Left ventricle myocardium inferior (tissue), 1 donor: ENCODE data around the gene PLCB1. TPM values are rescaled to one million over a fixed set of nuclear protein-coding genes. Genes with fewer than 3 reads are reported as not detected.

Experiments used
- DNase-seq: peaks from one replicate; pipeline ENCODE4 v3.0.0-alpha.2; 2020
- H3K27ac ChIP-seq: fragments of 200-600 bp; replicated peaks from 2 replicates; pipeline ENCODE4 v1.8.0; 2021
- H3K27me3 ChIP-seq: fragments of 200-600 bp; 2 replicates; pipeline ENCODE4 v1.8.0; 2021; ENCODE audit warnings: low read depth
- H3K36me3 ChIP-seq: fragments of 200-600 bp; 2 replicates; pipeline ENCODE4 v1.8.0; 2021
- H3K4me1 ChIP-seq: fragments of 200-600 bp; 2 replicates; pipeline ENCODE4 v1.8.0; 2021
- H3K4me3 ChIP-seq: fragments of 200-600 bp; 2 replicates; pipeline ENCODE4 v1.8.0; 2021; ENCODE audit warnings: mild to moderate bottlenecking, moderate library complexity
- H3K9me3 ChIP-seq: fragments of 200-600 bp; replicated peaks from 2 replicates; pipeline ENCODE4 v1.8.0; 2021
- intact Hi-C: fragments of 100-400 bp; cut with micrococcal nuclease; formaldehyde crosslinking; loops from one replicate; pipeline ENCODE4 v1.11.0; 2022
- total RNA-seq: library from RNA; stranded (reverse); fragmentation: NEBNext Ultra II Directional; extraction: Animal tissue kit (Norgen Biotek cat#: 25700); gene quantifications from one replicate; pipeline ENCODE4 v1.2.1, GENCODE V29; 2021
- TF ChIP-seq, protein P1 (sequence below): fragments of 200-600 bp; IDR thresholded peaks from 2 replicates; pipeline ENCODE4 v1.8.0; 2021; ENCODE audit warnings: antibody characterized with exemption, mild to moderate bottlenecking, borderline replicate concordance
- donor health status: DM: no; HTN: yes; CAD: no; lungs with severe emphysema.

Gene PLCB1
- total RNA-seq, 1 donor from 2014 or later: 6.0 TPM

DNA sequence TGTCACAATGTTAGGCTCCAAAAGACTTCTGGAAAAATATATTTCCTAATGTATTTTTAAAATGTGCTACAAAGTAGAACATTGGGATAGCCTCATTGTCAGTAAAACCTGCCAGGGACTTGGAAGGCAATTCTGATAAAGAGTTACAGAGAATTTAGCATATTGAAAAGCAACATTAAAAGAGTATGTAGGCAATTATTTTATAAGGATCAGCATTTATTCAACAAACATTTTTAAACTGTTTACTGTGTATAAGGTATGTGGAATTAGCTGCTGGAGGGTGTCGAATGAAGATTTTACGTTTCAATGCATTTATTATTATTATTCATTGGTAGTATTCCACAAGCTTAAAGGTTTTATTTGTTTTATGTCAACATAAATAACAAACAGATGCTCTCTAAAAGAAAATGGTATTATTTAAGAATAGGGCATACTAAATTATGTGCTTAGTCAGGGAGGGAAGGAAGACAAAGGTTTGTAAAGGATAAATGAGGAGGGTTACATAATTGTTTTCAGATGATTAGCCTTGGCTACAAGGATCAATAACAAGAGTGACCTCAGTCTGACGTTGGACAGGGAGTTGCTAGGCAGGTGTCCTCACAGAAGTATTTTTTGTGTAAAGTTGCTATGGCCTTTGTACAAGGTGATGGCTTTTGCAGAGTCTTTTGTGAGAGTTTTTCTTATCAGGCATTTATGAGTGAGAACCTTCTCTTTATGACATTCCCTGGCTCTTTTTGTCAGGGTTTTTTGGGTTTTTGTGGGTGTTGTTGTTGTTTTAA, 623.5 kb downstream of the PLCB1 start:
- Histone ChIP-seq H3K4me1 (no peaks in the 10 kb centered on the region), H3K4me3 (no peak overlapping the region), H3K27me3 (no peaks in the 10 kb centered on the region), H3K27ac (no peak overlapping the region), H3K9me3 (no peaks in the 10 kb centered on the region), H3K36me3 (no peaks in the 10 kb centered on the region)
- TF ChIP-seq, protein P1, sequence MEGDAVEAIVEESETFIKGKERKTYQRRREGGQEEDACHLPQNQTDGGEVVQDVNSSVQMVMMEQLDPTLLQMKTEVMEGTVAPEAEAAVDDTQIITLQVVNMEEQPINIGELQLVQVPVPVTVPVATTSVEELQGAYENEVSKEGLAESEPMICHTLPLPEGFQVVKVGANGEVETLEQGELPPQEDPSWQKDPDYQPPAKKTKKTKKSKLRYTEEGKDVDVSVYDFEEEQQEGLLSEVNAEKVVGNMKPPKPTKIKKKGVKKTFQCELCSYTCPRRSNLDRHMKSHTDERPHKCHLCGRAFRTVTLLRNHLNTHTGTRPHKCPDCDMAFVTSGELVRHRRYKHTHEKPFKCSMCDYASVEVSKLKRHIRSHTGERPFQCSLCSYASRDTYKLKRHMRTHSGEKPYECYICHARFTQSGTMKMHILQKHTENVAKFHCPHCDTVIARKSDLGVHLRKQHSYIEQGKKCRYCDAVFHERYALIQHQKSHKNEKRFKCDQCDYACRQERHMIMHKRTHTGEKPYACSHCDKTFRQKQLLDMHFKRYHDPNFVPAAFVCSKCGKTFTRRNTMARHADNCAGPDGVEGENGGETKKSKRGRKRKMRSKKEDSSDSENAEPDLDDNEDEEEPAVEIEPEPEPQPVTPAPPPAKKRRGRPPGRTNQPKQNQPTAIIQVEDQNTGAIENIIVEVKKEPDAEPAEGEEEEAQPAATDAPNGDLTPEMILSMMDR: no peak
- intact Hi-C loops: no loop called here
- DNase-seq: no peak

DNA sequence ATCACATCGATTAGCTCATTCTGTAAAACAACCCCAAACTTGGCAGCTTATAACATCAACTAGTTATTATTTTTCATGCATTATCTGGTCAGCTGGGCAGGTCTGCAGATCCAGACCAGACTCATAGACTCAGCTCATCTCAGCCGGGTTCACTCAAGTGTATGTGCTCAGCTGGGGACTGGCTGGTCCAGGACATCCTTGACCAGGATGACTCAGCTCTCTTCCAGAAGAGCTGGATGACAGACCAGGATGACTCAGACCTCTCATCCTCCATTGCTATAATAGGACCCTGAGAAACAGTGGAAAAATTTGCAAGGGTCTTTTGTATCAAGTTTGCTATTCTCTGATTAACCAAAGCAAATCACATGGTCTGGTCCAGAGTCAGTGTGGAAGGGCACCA, 624.3 kb downstream of the PLCB1 start:
- Histone ChIP-seq H3K27me3 (no peaks in the 10 kb centered on the region), H3K4me1 (no peaks in the 10 kb centered on the region), H3K4me3 (no peak overlapping the region), H3K36me3 (no peaks in the 10 kb centered on the region), H3K9me3 (no peaks in the 10 kb centered on the region), H3K27ac (no peak overlapping the region)
- TF ChIP-seq, protein P1: no peak
- intact Hi-C loops: no loop called here
- DNase-seq: no peak

DNA sequence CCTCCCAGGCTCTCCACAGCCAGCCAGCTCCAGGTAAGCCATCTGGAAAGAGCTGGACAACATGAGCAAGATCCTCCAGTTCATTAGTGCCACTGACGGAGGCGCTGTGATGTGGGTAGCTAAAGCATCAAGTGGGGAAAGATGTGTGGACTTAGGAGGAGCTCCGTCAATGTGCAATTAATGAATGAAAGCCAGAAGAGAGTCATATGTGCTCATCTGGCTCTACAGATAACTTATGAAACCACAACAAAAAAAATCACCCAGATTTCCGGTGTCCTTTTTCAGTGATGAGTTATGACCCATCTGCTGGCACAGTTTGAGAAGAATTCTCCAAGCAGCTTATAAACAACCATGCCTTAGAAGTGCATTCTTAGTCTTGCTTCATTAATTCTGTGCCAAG, 625.1 kb downstream of the PLCB1 start:
- intact Hi-C loops: no loop called here
- H3K27me3 ChIP-seq: no peaks in the 10 kb centered on the region
- no peak overlapping the region for H3K27ac ChIP-seq
- H3K36me3 ChIP-seq: no peaks in the 10 kb centered on the region
- H3K4me1 ChIP-seq: no peaks in the 10 kb centered on the region
- DNase-seq: no peak
- TF ChIP-seq, protein P1: no peak
- H3K4me3 ChIP-seq: no peak overlapping the region
- H3K9me3 ChIP-seq: no peaks in the 10 kb centered on the region

DNA sequence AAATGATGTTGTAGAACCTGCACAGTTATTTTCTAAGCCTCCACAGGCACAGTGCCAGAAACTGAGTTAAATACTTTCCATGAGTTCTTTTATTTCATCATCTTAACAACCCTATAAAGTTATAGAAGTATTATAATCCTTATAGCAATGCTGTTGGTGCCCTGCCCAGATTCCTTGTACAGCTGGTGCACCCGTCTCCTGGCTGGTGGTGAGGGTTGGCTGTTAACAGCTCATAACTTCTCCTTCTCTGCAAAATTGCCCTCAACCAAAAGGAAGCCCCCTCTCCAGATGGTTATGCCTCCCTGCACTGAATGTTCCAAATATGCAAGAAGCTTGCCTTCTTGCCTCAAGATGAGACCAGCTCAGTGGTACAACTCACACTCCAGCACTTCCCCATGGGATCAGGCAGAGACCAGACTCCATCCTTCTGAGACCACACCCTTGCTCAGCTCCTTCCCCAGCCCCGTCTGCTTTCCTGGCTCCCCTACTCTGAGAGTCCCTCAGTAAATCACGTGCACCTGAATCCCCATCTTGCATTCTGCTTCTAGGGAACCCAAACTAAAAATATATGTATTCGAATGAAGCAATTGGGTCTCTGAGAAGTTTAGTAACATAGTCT, 632.4 kb downstream of the PLCB1 start:
- H3K27me3 ChIP-seq: no peaks in the 10 kb centered on the region
- no peaks in the 10 kb centered on the region for H3K4me1 ChIP-seq
- TF ChIP-seq, protein P1: no peak
- H3K36me3 ChIP-seq: peaks cover 13% of the 10 kb centered on the region
- no peak overlapping the region for H3K27ac ChIP-seq
- no peaks in the 10 kb centered on the region for H3K9me3 ChIP-seq
- DNase-seq: no peak
- no peak overlapping the region for H3K4me3 ChIP-seq
- intact Hi-C loops: no loop called here

DNA sequence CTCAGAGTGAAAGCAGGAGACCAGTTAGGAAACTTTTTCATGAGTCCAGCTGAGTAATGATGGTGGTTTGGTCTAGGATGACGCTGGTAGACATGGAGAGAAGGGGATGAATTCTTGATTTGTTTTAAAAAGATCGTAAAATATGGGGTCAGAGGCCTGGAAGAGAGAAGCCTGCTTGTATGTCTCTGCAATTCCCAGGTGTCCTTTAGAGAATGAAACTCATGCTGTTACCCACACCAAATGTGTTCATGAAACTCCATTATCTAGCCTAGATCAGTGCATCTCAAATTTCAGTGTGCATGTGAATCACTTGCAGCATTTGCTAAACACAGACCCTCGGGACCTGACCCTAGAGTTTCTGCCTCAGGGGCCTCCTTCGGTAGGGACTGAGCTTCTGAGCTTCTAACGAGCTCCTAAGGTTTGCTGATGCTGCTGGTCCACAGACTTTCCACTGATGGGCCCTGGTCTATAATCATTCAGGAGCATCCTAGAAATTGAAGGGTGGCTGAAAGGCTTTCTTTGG, 634.9 kb downstream of the PLCB1 start:
- intact Hi-C loops: no loop called here
- no peak for DNase-seq
- no peaks in the 10 kb centered on the region for H3K27me3 ChIP-seq
- H3K4me3 ChIP-seq: no peak overlapping the region
- H3K36me3 ChIP-seq: peaks cover 13% of the 10 kb centered on the region
- TF ChIP-seq, protein P1: no peak
- H3K27ac ChIP-seq: no peak overlapping the region
- H3K9me3 ChIP-seq: no peaks in the 10 kb centered on the region
- H3K4me1 ChIP-seq: no peaks in the 10 kb centered on the region
